Liver (tissue), 9 donors: Measurements from ENCODE around the gene RTN3. TPM values are rescaled to one million over a fixed set of nuclear protein-coding genes. Genes with fewer than 3 reads are reported as not detected.
"Not testable (repeated sequence)": the region's sequence is repeated elsewhere in the genome, so short reads cannot be mapped to it uniquely, and the experiment has no call there.

Source experiments
- DNase-seq: peaks from one replicate; pipeline ENCODE4 v3.0.0-alpha.2; 2017; ENCODE audit warnings: low spot score
- H3K27ac ChIP-seq, 2 donors: one replicate each; pipeline ENCODE4 v1.7.0; 2013; ENCODE audit warnings: inconsistent platforms in 2 of 2, low read length in 2 of 2, control low read depth in 1 of 2, low read depth in 1 of 2, mild to moderate bottlenecking in 1 of 2
- H3K27me3 ChIP-seq, 4 donors: one replicate each; pipeline versions ENCODE4 v1.6.1 to v1.7.0; 2013; ENCODE audit warnings: low read length in 3 of 4, inconsistent platforms in 1 of 4, mild to moderate bottlenecking in 1 of 4, moderate library complexity in 1 of 4; ENCODE audit not compliant: control insufficient read depth in 4 of 4, insufficient read depth in 4 of 4
- H3K36me3 ChIP-seq, 4 donors: one replicate each; pipeline versions ENCODE4 v1.6.1 to v1.7.0; 2013; ENCODE audit warnings: low read length in 3 of 4, mild to moderate bottlenecking in 3 of 4, low read depth in 1 of 4, moderate library complexity in 1 of 4; ENCODE audit not compliant: control insufficient read depth in 4 of 4, insufficient read depth in 3 of 4
- H3K4me1 ChIP-seq, 4 donors: one replicate each; pipeline versions ENCODE4 v1.6.1 to v1.7.0; 2013; ENCODE audit warnings: low read length in 3 of 4, mild to moderate bottlenecking in 3 of 4, moderate library complexity in 1 of 4; ENCODE audit not compliant: control insufficient read depth in 4 of 4, insufficient read depth in 4 of 4
- H3K4me3 ChIP-seq, 3 donors: one replicate each; pipeline versions ENCODE4 v1.6.1 to v1.7.0; 2013; ENCODE audit warnings: low read length in 3 of 3, control low read depth in 1 of 3, low read depth in 1 of 3, mild to moderate bottlenecking in 1 of 3
- H3K9ac ChIP-seq, 2 donors: one replicate each; pipeline ENCODE4 v1.7.0; 2013; ENCODE audit warnings: low read length in 2 of 2, mild to moderate bottlenecking in 2 of 2, moderate library complexity in 2 of 2, control low read depth in 1 of 2, low read depth in 1 of 2
- H3K9me3 ChIP-seq, 4 donors: one replicate each; pipeline versions ENCODE4 v1.6.1 to v1.7.0; 2013; ENCODE audit warnings: low read length in 3 of 4; ENCODE audit not compliant: control insufficient read depth in 4 of 4
- FOXA1 ChIP-seq: IDR thresholded peaks from 2 replicates; pipeline ENCODE4 v1.6.1; 2016; ENCODE audit warnings: antibody characterized with exemption
- FOXA2 ChIP-seq: IDR thresholded peaks from 2 replicates; pipeline ENCODE4 v1.6.1; 2016; ENCODE audit warnings: antibody characterized with exemption
- GABPA ChIP-seq, 2 donors: IDR thresholded peaks in 1 of 2; conservative IDR thresholded peaks in 1 of 2; 2 replicates each; pipeline ENCODE4 v1.6.1; 2016; ENCODE audit warnings: antibody characterized with exemption in 2 of 2, mild to moderate bottlenecking in 1 of 2, moderate library complexity in 1 of 2
- HNF4A ChIP-seq, 2 donors: conservative IDR thresholded peaks; 2 replicates each; pipeline ENCODE4 v1.6.1; 2016; ENCODE audit warnings: antibody characterized with exemption in 2 of 2, mild to moderate bottlenecking in 2 of 2
- HNF4G ChIP-seq: IDR thresholded peaks from 2 replicates; pipeline ENCODE4 v1.6.1; 2016; ENCODE audit warnings: antibody characterized with exemption
- NR2F2 ChIP-seq: IDR thresholded peaks from 2 replicates; pipeline ENCODE4 v1.6.1; 2016; ENCODE audit warnings: antibody characterized with exemption
- RAD21 ChIP-seq, 2 donors: IDR thresholded peaks; 2 replicates each; pipeline ENCODE4 v1.6.1; 2016; ENCODE audit warnings: antibody characterized with exemption in 2 of 2, mild to moderate bottlenecking in 2 of 2
- TAF1 ChIP-seq: conservative IDR thresholded peaks from 2 replicates; pipeline ENCODE4 v1.6.1; 2016; ENCODE audit warnings: antibody characterized with exemption, mild to moderate bottlenecking
- YY1 ChIP-seq: IDR thresholded peaks from 2 replicates; pipeline ENCODE4 v1.6.1; 2016; ENCODE audit warnings: antibody characterized with exemption, mild to moderate bottlenecking
- WGBS: extraction: QIAGEN DNeasy Blood & Tissue Kit; methylation state at CpG from one replicate; pipeline ENCODE4 v1.1.7; 2013; 5-methylcytosine and 5-hydroxymethylcytosine counted together
- polyA plus RNA-seq, 2 donors: library from polyadenylated mRNA; stranded (reverse) in 1 of 2; unstranded in 1 of 2; fragments of 200-250 nt in 1 of 2; fragments of >200 nt in 1 of 2; fragmentation: Nextera tagmentation in 1 of 2; extraction: Ambion mirVana in 1 of 2; gene quantifications; one replicate each; pipeline versions ENCODE4 v1.2.1 to v1.2.3, GENCODE V29; 2013 to 2015
- total RNA-seq, 2 donors: library from RNA; depleted of rRNA; stranded (reverse); fragments of >200 nt; gene quantifications; one replicate each; pipeline ENCODE4 v1.2.3, GENCODE V29; 2014
- TF ChIP-seq, protein P1 (sequence below): fragments of 150-350 bp; IDR thresholded peaks from 2 replicates; pipeline ENCODE4 v1.5.1; 2017; ENCODE audit warnings: improper control_type of control experiment, low read depth, low read length; ENCODE audit not compliant: missing input control
- TF ChIP-seq, protein P2 (sequence below): IDR thresholded peaks from 2 replicates; pipeline ENCODE4 v1.6.1; 2016; ENCODE audit warnings: antibody characterized with exemption
- TF ChIP-seq, protein P3 (sequence below): IDR thresholded peaks from 2 replicates; pipeline ENCODE4 v1.6.1; 2016; ENCODE audit warnings: antibody characterized with exemption
- TF ChIP-seq, protein P4 (sequence below): IDR thresholded peaks from 2 replicates; pipeline ENCODE4 v1.6.1; 2016; ENCODE audit warnings: antibody characterized with exemption, mild to moderate bottlenecking
- TF ChIP-seq, protein P5 (sequence below): IDR thresholded peaks from 2 replicates; pipeline ENCODE4 v1.6.1; 2016; ENCODE audit warnings: antibody characterized with exemption
- donor health status: healthy.
- donor health status: healthy.
- donor health status: healthy.
- donor health status: healthy.
- donor health status: healthy.

RTN3 gene
- total and polyA plus RNA-seq, 4 donors: 29.7 to 49.3 (median 31.4) TPM

DNA sequence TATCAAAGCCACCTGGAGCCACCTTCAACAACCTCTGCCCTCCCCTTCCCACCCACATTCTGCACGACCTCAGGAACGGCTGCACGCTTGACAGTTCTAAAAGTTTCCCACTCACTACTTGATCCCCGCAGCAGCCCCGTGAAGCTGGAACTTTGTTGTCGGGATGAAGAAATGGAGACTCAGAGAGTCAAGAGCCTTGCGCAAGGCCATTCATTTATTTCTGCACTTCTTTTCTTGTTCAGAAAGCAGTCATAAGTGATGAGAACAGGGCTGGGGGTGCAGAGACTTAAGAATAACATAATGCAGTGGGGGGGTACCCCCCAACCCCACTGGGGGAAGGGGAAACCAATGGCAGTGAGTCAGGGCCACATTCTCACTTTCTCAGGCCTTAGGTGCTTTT, 89.5 kb downstream of the RTN3 start:
- Histone ChIP-seq H3K9ac (no peak overlapping the region), H3K4me1 (peaks cover 12 to 31% (median 24%) of the 10 kb centered on the region in 4 donors), H3K4me3 (no peak overlapping the region), H3K36me3 (no peaks in the 10 kb centered on the region), H3K27me3 (no peaks in the 10 kb centered on the region), H3K27ac (no peak overlapping the region), H3K9me3 (no peaks in the 10 kb centered on the region)
- DNase-seq: no peak
- TF ChIP-seq RAD21 (IDR thresholded peaks at IDR 0.05): no peak
- TF ChIP-seq HNF4G: no peak
- TF ChIP-seq, protein P1, sequence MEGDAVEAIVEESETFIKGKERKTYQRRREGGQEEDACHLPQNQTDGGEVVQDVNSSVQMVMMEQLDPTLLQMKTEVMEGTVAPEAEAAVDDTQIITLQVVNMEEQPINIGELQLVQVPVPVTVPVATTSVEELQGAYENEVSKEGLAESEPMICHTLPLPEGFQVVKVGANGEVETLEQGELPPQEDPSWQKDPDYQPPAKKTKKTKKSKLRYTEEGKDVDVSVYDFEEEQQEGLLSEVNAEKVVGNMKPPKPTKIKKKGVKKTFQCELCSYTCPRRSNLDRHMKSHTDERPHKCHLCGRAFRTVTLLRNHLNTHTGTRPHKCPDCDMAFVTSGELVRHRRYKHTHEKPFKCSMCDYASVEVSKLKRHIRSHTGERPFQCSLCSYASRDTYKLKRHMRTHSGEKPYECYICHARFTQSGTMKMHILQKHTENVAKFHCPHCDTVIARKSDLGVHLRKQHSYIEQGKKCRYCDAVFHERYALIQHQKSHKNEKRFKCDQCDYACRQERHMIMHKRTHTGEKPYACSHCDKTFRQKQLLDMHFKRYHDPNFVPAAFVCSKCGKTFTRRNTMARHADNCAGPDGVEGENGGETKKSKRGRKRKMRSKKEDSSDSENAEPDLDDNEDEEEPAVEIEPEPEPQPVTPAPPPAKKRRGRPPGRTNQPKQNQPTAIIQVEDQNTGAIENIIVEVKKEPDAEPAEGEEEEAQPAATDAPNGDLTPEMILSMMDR: no peak
- TF ChIP-seq GABPA (IDR thresholded peaks at IDR 0.05 in 1 of 2, conservative IDR thresholded peaks at IDR 0.05 in 1 of 2): no peak
- TF ChIP-seq, protein P2, sequence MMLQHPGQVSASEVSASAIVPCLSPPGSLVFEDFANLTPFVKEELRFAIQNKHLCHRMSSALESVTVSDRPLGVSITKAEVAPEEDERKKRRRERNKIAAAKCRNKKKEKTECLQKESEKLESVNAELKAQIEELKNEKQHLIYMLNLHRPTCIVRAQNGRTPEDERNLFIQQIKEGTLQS: no peak
- no peak for TF ChIP-seq YY1
- TF ChIP-seq, protein P3, sequence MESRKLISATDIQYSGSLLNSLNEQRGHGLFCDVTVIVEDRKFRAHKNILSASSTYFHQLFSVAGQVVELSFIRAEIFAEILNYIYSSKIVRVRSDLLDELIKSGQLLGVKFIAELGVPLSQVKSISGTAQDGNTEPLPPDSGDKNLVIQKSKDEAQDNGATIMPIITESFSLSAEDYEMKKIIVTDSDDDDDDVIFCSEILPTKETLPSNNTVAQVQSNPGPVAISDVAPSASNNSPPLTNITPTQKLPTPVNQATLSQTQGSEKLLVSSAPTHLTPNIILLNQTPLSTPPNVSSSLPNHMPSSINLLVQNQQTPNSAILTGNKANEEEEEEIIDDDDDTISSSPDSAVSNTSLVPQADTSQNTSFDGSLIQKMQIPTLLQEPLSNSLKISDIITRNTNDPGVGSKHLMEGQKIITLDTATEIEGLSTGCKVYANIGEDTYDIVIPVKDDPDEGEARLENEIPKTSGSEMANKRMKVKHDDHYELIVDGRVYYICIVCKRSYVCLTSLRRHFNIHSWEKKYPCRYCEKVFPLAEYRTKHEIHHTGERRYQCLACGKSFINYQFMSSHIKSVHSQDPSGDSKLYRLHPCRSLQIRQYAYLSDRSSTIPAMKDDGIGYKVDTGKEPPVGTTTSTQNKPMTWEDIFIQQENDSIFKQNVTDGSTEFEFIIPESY: no peak
- TF ChIP-seq NR2F2: no peak
- TF ChIP-seq, protein P4, sequence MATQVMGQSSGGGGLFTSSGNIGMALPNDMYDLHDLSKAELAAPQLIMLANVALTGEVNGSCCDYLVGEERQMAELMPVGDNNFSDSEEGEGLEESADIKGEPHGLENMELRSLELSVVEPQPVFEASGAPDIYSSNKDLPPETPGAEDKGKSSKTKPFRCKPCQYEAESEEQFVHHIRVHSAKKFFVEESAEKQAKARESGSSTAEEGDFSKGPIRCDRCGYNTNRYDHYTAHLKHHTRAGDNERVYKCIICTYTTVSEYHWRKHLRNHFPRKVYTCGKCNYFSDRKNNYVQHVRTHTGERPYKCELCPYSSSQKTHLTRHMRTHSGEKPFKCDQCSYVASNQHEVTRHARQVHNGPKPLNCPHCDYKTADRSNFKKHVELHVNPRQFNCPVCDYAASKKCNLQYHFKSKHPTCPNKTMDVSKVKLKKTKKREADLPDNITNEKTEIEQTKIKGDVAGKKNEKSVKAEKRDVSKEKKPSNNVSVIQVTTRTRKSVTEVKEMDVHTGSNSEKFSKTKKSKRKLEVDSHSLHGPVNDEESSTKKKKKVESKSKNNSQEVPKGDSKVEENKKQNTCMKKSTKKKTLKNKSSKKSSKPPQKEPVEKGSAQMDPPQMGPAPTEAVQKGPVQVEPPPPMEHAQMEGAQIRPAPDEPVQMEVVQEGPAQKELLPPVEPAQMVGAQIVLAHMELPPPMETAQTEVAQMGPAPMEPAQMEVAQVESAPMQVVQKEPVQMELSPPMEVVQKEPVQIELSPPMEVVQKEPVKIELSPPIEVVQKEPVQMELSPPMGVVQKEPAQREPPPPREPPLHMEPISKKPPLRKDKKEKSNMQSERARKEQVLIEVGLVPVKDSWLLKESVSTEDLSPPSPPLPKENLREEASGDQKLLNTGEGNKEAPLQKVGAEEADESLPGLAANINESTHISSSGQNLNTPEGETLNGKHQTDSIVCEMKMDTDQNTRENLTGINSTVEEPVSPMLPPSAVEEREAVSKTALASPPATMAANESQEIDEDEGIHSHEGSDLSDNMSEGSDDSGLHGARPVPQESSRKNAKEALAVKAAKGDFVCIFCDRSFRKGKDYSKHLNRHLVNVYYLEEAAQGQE: no peak
- no peak for TF ChIP-seq TAF1
- no peak for TF ChIP-seq FOXA1
- TF ChIP-seq, protein P5, sequence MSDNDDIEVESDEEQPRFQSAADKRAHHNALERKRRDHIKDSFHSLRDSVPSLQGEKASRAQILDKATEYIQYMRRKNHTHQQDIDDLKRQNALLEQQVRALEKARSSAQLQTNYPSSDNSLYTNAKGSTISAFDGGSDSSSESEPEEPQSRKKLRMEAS: no peak
- TF ChIP-seq FOXA2: no peak
- TF ChIP-seq HNF4A (conservative IDR thresholded peaks at IDR 0.05): no peak
- WGBS: 90% methylated on average over 7 of the region's 7 CpGs

DNA sequence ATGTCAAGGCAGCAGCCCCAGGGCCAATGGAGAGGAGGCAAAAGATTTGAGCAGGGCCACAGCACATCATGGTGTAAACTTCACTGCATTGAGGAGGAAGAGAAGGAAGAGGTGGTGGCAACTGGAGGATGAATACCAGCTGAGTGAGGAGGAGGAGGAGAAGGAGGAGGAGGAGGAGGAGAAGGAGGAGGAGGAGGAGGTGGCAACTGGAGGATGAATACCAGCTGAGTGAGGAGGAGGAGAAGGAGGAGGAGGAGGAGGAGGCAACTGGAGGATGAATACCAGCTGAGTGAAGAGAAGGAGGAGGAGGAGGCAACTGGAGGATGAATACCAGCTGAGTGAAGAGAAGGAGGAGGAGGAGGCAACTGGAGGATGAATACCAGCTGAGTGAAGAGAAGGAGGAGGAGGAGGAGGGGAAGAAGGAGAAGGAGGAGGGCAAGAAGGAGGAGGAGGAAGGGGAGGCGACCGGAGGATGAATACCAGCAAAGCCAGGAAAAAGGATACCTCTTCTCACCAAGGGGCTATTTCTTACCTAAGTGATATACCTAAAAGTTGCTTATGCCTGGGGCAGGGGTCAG, 90.5 kb downstream of the RTN3 start:
- not testable (repeated sequence) for DNase-seq, H3K36me3 ChIP-seq, H3K4me3 ChIP-seq, H3K27me3 ChIP-seq, H3K9ac ChIP-seq, H3K9me3 ChIP-seq, H3K27ac ChIP-seq
- WGBS: 97% methylated on average over 2 of the region's 2 CpGs
- H3K4me1 ChIP-seq: peaks cover 7 to 21% (median 14%) of the 10 kb centered on the region in 4 donors
